DOHH2 (cell line): Measurements from ENCODE around the gene COPS9.

Experiments
- CTCF ChIP-seq: fragments of 200-600 bp; sonication (generic); IDR thresholded peaks from one replicate; pipeline ENCODE4 v1.5.1; 2014; ENCODE audit warnings: antibody characterized with exemption, mild to moderate bottlenecking, low read depth, low read length; ENCODE audit not compliant: poor library complexity, severe bottlenecking
- EZH2phosphoT487 ChIP-seq: fragments of 200-600 bp; sonication (generic); IDR thresholded peaks from 2 replicates; pipeline ENCODE4 v1.6.1; 2017; ENCODE audit warnings: borderline replicate concordance, mild to moderate bottlenecking, antibody characterized with exemption, low read length, moderate library complexity, mixed read lengths

DNA sequence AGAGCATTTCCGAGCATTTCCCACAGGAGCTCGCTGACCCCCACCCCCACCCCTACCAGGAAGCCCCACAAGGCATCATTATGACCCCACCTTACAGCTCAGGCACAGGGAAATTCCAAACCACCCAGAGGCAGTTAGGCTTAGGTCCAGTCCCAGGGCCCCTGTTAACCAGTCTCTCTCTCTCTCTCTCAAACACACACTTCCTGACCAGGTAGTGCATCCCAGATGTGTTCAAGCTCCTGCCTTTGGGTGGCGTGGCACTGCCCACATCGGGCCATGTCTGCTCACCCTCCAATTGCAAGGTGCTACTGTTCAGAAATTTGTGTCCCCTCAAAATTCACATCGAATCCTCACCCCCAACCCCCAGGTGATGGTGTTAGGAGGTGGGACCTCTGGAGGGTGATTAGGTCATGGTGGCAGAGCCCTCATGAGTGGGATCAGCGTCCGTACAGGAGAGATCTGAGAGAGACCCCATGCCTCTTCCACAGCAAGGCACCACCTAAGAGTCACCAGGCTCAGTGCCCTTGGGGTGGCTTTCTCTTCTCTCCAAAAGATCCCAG lies 8.8 kb downstream of the COPS9 start:
- TF ChIP-seq EZH2phosphoT487 (no peak), CTCF (no peak)
